Measurements from ENCODE around the gene GMPPB.

- peak; percentile 64 to 89 (median 80) for TF ChIP-seq CTCF (IDR thresholded peaks at IDR 0.05)
- no peak for TF ChIP-seq POLR2A (IDR thresholded peaks at IDR 0.05)
Observed at GRCh38 chr3:49703443-49703927, 20.3 kb downstream of the GMPPB start.

All from adrenal gland (tissue), 5 donors.